OCI-LY7 (cell line): ENCODE data around the gene ADGRG6. TPM values are rescaled to one million over a fixed set of nuclear protein-coding genes. Genes with fewer than 3 reads are reported as not detected.

Experiments
- BruUV-seq: library from RNA; stranded (reverse); fragments of 400-500 nt; replicated peaks from 2 replicates; lab custom pipeline; 2021; lab: Mats Ljungman, UMichigan
- CTCF ChIA-PET: fragments of 300-600 bp; sonication (Branson Sonifier 250); formaldehyde crosslinking; loops from one replicate; lab custom pipeline; 2022; ENCODE audit warnings: antibody characterized with exemption; ENCODE audit not compliant: unreplicated experiment; lab: Charles Lee
- POLR2A ChIA-PET: fragments of 300-600 bp; sonication (Branson Sonifier 250); formaldehyde crosslinking; loops from one replicate; lab custom pipeline; 2022; ENCODE audit warnings: antibody characterized with exemption; lab: Charles Lee
- DNase-seq: peaks from one replicate; pipeline ENCODE4 v3.0.0-alpha.2; 2015; ENCODE audit warnings: low spot score
- H2AFZ ChIP-seq: fragments of 200-600 bp; sonication (generic), shearing (Covaris generic); 2 replicates; pipeline ENCODE4 v1.6.1; 2014; ENCODE audit warnings: mild to moderate bottlenecking, antibody characterized with exemption, low read length, moderate library complexity
- H3K27ac ChIP-seq: fragments of 200-600 bp; sonication (generic); 2 replicates; pipeline ENCODE4 v1.5.1; 2014; ENCODE audit warnings: mixed run types, low read depth, mild to moderate bottlenecking, moderate library complexity, low read length, inconsistent platforms; ENCODE audit not compliant: poor library complexity, severe bottlenecking
- H3K36me3 ChIP-seq: fragments of 200-600 bp; sonication (generic); 2 replicates; pipeline ENCODE4 v1.6.1; 2014; ENCODE audit warnings: mild to moderate bottlenecking, antibody characterized with exemption, low read length, moderate library complexity, mixed read lengths; ENCODE audit not compliant: insufficient read depth
- H3K4me1 ChIP-seq: fragments of 200-600 bp; sonication (generic); 2 replicates; pipeline ENCODE4 v1.5.1; 2014; ENCODE audit warnings: mild to moderate bottlenecking, low read length; ENCODE audit not compliant: insufficient read depth, poor library complexity, severe bottlenecking
- H3K4me2 ChIP-seq: fragments of 200-600 bp; sonication (generic); 2 replicates; pipeline ENCODE4 v1.6.1; 2014; ENCODE audit warnings: mild to moderate bottlenecking, low read length
- H3K4me3 ChIP-seq: fragments of 200-600 bp; sonication (generic); 2 replicates; pipeline ENCODE4 v1.5.1; 2014; ENCODE audit warnings: mild to moderate bottlenecking, low read depth, low read length; ENCODE audit not compliant: poor library complexity, severe bottlenecking
- H3K79me2 ChIP-seq: fragments of 200-600 bp; sonication (generic); 2 replicates; pipeline ENCODE4 v1.6.1; 2016; ENCODE audit warnings: low read depth, mild to moderate bottlenecking, low read length, moderate library complexity, mixed read lengths; ENCODE audit not compliant: insufficient read depth
- H3K9me2 ChIP-seq: fragments of 200-600 bp; sonication (generic); 2 replicates; pipeline ENCODE4 v1.6.1; 2016; ENCODE audit warnings: mild to moderate bottlenecking, low read length, mixed read lengths; ENCODE audit not compliant: insufficient read depth
- H3K9me3 ChIP-seq: fragments of 200-600 bp; sonication (generic); 2 replicates; pipeline ENCODE4 v1.6.1; 2014; ENCODE audit warnings: mild to moderate bottlenecking, mixed run types, low read length, mixed read lengths
- H4K20me1 ChIP-seq: fragments of 200-600 bp; sonication (generic); 2 replicates; pipeline ENCODE4 v1.6.1; 2014; ENCODE audit warnings: mild to moderate bottlenecking, antibody characterized with exemption, low read length, moderate library complexity, mixed read lengths; ENCODE audit not compliant: insufficient read depth
- EZH2phosphoT487 ChIP-seq: fragments of 200-600 bp; sonication (generic); IDR thresholded peaks from 2 replicates; pipeline ENCODE4 v1.6.1; 2018; ENCODE audit warnings: low read depth, borderline replicate concordance, mild to moderate bottlenecking, mixed run types, antibody characterized with exemption, low read length, moderate library complexity, mixed read lengths
- intact Hi-C: fragments of 100-400 bp; cut with micrococcal nuclease; formaldehyde crosslinking; loops from one replicate; pipeline ENCODE4 v1.10.0; 2022; ENCODE audit not compliant: unreplicated experiment
- total RNA-seq, 2 experiments: library from RNA; depleted of rRNA in 1 of 2; stranded (reverse); fragments of >200 nt in 1 of 2; shearing (Covaris generic) in 1 of 2; gene quantifications; 2 replicates each; pipeline ENCODE4 v1.2.3, GENCODE V29; 2014 to 2022
- TF ChIP-seq, protein P1 (sequence below): fragments of 200-600 bp; sonication (generic); conservative IDR thresholded peaks from 2 replicates; pipeline ENCODE4 v1.5.1; 2014; ENCODE audit warnings: mild to moderate bottlenecking, antibody characterized with exemption, low read length, moderate library complexity, mixed read lengths

The ADGRG6 gene
- total RNA-seq, 2 experiments from 2014 or later: not detected

DNA sequence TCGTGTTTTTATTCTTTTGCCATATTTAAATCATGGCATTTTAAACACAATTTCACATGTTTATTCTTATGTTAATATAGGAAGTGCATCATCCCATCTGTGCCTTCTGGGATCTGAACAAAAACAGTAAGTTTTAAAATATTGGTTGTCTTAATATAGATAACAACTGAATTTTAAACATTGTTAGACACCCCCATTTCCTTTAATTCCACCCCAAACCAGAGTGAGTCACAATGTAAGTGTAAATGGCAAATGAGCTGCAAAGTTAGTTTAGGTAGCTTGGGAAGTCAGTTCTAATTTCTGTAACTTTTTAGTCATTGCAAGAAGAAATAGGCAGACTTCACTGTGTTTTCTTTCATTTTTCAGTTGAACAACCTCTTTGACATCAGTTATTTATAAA, 108.0 kb downstream of the ADGRG6 start:
- CTCF ChIA-PET: no interaction called here
- POLR2A ChIA-PET: interaction anchor here (0.7 kb wide), 1 partner anchor 1731 kb away, joined by 3 read pairs; no protein-coding TSS in a partner anchor

DNA sequence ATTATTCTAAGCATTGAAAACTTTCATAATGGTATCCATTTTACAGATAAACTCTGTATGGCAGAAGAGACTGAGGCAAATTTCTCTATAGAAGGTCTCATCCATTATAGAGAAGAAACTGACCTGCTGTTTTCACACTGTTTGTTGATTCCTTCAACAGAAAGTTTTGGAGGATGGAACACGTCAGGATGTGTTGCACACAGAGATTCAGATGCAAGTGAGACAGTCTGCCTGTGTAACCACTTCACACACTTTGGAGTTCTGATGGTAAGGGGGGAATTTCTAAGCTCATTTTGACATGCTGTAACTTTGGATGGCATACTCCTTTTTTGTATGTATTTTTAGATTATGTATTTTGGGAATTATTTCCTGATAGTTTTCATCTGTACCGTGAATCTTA, 109.3 kb downstream of the ADGRG6 start:
- Histone ChIP-seq H3K9me3 (no peaks in the 10 kb centered on the region), H3K9me2 (no peaks in the 10 kb centered on the region), H3K36me3 (no peaks in the 10 kb centered on the region), H3K79me2 (no peaks in the 10 kb centered on the region), H4K20me1 (no peaks in the 10 kb centered on the region), H3K4me2 (no peak overlapping the region), H2AFZ (no peak overlapping the region), H3K4me1 (no peaks in the 10 kb centered on the region), H3K27ac (no peak overlapping the region), H3K4me3 (no peak overlapping the region)
- no peak for TF ChIP-seq EZH2phosphoT487
- TF ChIP-seq, protein P1, sequence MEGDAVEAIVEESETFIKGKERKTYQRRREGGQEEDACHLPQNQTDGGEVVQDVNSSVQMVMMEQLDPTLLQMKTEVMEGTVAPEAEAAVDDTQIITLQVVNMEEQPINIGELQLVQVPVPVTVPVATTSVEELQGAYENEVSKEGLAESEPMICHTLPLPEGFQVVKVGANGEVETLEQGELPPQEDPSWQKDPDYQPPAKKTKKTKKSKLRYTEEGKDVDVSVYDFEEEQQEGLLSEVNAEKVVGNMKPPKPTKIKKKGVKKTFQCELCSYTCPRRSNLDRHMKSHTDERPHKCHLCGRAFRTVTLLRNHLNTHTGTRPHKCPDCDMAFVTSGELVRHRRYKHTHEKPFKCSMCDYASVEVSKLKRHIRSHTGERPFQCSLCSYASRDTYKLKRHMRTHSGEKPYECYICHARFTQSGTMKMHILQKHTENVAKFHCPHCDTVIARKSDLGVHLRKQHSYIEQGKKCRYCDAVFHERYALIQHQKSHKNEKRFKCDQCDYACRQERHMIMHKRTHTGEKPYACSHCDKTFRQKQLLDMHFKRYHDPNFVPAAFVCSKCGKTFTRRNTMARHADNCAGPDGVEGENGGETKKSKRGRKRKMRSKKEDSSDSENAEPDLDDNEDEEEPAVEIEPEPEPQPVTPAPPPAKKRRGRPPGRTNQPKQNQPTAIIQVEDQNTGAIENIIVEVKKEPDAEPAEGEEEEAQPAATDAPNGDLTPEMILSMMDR: no peak
- DNase-seq: no peak
- no TSS peak for BruUV-seq
- CTCF ChIA-PET: no interaction called here
- intact Hi-C loops: no loop called here
- POLR2A ChIA-PET: no interaction called here

More for the DNA sequence above, 108.0 kb downstream of the ADGRG6 start:
- no peaks in the 10 kb centered on the region for H3K4me1 ChIP-seq
- H3K9me3 ChIP-seq: no peaks in the 10 kb centered on the region
- DNase-seq: no peak
- intact Hi-C loops: no loop called here
- no peak overlapping the region for H3K4me2 ChIP-seq
- H3K4me3 ChIP-seq: no peak overlapping the region
- no peaks in the 10 kb centered on the region for H3K36me3 ChIP-seq
- BruUV-seq: no TSS peak
- no peak overlapping the region for H2AFZ ChIP-seq
- no peaks in the 10 kb centered on the region for H3K9me2 ChIP-seq
- no peak for TF ChIP-seq EZH2phosphoT487
- TF ChIP-seq, protein P1: no peak
- no peaks in the 10 kb centered on the region for H3K79me2 ChIP-seq
- H3K27ac ChIP-seq: no peak overlapping the region
- no peaks in the 10 kb centered on the region for H4K20me1 ChIP-seq

- no peak overlapping the region for H2AFZ ChIP-seq
- no peaks in the 10 kb centered on the region for H4K20me1 ChIP-seq
- DNase-seq: no peak
- ChIA-PET CTCF (no interaction called here), POLR2A (interaction anchor here (0.6 kb wide), 1 partner anchor 49 kb away, joined by 3 read pairs; no protein-coding TSS in a partner anchor)
- H3K4me2 ChIP-seq: no peak overlapping the region
- BruUV-seq: no TSS peak
- TF ChIP-seq EZH2phosphoT487: no peak
- TF ChIP-seq, protein P1: no peak
- no peaks in the 10 kb centered on the region for H3K9me2 ChIP-seq
- no peak overlapping the region for H3K27ac ChIP-seq
- H3K4me3 ChIP-seq: no peak overlapping the region
- intact Hi-C loops: no loop called here
- H3K4me1 ChIP-seq: no peaks in the 10 kb centered on the region
- H3K9me3 ChIP-seq: no peaks in the 10 kb centered on the region
- no peaks in the 10 kb centered on the region for H3K36me3 ChIP-seq
- no peaks in the 10 kb centered on the region for H3K79me2 ChIP-seq
Observed at GRCh38 chr6:142412241-142412640, 110.4 kb downstream of the ADGRG6 start.
